HG03025 (cell line): ENCODE measurements around the gene GZMM.

Experiments
- ATAC-seq: cut with Tn5 transposase; IDR thresholded peaks from one replicate; pipeline ENCODE4 v1.9.1; 2021; ENCODE audit warnings: mild to moderate bottlenecking, moderate library complexity; ENCODE audit not compliant: unreplicated experiment, low FRiP score

Gene GZMM

GRCh38 chr19:558770-559439 is 15.1 kb downstream of the GZMM start:
- no peak for ATAC-seq

DNA sequence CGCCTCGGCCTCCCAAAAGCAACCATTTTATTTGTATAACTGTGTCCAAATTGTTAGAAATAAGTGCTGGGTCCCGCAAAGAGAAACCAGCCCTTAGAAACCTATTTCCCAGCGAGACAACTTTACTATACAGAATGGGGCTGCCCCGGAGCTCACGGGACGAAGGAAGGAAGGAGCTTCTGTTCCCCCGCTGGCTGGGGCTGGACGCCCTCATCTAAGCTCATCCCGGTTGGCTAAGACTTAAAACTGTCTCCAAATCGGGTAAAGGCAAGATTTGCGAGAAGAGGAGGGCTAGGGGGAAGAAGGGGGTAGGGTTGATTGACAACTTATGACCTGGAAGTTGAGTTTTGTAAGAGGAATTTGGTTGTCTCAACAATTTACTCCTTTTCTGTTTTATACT is 16.3 kb downstream of the GZMM start:
- ATAC-seq = no peak

GRCh38 chr19:566403-566802 is 22.6 kb downstream of the GZMM start:
- ATAC-seq = no peak

GRCh38 chr19:566844-567243 is 23.0 kb downstream of the GZMM start:
- ATAC-seq = no peak

GRCh38 chr19:567296-567900 is 23.5 kb downstream of the GZMM start:
- no peak for ATAC-seq

DNA sequence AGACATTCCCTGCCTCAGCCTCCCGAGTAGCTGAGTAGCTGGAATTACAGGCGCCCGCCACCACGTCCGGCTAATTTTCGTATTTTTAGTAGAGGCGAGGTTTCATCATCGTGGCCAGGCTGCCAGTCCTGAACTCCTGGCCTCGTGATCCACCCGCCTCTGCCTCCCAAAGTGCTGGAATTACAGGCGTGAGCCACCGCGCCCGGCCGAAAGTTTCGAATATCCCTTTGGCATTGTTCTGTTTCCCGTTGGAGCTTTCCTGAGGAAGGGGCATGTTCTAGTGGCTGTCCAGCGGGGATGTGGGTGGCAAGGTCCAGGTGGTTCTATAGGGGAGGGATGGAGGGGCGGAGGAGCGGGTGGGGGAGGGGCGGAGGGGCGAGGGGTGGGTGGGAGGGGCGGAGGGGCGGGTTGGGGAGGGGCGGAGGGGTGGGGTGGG is 26.4 kb downstream of the GZMM start:
- no peak for ATAC-seq

GRCh38 chr19:570937-571565 is 27.2 kb downstream of the GZMM start:
- ATAC-seq = no peak

DNA sequence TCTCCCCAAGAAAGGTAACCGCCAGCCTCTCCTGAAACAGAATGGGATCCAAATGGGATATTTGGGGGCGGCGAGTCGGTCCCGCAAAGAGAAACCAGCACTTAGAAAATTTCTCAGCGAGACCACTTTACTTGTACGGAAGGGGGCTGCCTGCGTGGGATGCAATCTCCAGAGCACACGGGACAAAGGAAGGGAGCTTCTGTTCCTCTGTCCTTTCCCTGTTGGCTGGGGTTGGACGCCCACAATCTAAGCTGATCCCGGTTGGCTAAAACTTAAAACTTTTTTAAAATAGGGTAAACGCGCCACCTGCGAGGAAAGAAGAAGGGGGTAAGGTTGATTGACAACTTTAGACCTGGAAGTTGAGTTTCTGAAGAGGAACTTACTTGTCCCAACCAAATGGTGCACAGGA is 27.7 kb downstream of the GZMM start:
- no peak for ATAC-seq

DNA sequence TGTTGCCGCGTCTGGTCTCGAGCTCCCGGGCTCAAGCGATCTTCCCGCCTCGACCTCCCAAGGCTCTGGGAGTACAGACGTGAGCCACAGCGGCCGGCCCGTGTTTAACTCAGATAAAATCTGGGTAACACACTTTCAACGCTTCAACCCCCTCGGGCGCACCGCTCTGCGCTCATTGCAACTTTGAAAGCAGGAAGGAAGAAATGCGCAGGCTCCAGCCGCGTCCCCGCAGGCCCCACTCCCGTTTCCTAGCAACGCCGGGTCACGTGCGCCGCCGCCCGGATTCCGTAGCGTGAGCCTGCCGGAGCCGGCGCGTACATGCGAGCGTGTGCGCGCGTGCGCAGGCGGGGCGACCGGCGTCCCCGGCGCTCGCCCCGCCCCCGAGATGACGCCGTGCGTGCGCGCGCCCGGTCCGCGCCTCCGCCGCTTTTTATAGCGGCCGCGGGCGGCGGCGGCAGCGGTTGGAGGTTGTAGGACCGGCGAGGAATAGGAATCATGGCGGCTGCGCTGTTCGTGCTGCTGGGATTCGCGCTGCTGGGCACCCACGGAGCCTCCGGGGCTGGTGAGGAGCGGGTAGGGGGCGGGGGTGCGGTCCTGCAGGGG is 28.4 kb downstream of the GZMM start, which contains the start of gene BSG:
TSS of gene BSG (plus strand) at position 457 of the 603 bp plus-strand sequence. CDS start at position 496, 39 bp downstream.
- ATAC-seq = peak; percentile 76

GRCh38 chr19:572743-573518 is 29.1 kb downstream of the GZMM start:
- peak; percentile 9 for ATAC-seq

GRCh38 chr19:573519-573825 is 29.6 kb downstream of the GZMM start:
- ATAC-seq = no peak

DNA sequence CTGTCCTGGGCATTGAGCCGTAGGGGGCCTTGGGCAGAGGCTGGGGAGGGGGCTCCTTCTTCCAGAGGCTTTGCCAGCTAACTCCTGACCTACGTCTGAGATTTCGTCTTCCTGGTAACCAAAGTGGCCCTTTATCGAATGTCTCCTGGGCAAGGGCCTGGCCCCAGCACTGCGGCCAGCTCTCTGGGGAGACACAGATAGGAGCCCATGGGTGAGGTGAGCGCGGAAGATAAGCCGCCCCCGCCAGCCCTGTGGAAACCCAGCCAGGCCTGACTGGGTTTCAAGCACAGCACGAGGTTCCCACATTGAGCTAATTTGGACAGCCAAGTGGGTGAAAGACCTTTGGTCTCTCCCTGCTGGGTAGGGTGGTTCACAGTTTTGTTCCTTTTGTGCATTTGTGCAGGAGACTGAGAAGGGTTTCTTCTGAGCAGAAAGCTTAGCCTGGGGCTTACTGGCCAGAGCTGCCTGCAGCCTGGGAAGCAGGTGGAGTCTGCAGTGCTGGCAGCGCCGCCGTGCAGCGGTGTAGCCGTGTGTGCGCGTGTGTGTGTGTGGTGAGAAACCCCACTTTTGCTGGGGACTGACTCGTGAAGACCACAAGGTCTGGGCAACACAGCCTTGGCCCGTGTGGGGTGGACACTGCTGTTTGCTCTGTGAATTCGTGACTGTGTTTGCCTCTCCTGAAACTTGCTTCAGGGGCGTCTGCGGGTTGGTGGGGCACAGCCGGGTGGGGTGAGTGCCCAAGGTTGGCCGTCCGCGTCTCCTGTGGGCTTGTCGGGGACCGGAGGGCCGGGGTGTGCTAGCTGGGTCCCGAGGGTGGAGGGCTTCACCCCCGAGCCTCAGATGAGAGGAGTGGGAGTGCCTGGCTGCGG is 31.0 kb downstream of the GZMM start:
- ATAC-seq = no peak

DNA sequence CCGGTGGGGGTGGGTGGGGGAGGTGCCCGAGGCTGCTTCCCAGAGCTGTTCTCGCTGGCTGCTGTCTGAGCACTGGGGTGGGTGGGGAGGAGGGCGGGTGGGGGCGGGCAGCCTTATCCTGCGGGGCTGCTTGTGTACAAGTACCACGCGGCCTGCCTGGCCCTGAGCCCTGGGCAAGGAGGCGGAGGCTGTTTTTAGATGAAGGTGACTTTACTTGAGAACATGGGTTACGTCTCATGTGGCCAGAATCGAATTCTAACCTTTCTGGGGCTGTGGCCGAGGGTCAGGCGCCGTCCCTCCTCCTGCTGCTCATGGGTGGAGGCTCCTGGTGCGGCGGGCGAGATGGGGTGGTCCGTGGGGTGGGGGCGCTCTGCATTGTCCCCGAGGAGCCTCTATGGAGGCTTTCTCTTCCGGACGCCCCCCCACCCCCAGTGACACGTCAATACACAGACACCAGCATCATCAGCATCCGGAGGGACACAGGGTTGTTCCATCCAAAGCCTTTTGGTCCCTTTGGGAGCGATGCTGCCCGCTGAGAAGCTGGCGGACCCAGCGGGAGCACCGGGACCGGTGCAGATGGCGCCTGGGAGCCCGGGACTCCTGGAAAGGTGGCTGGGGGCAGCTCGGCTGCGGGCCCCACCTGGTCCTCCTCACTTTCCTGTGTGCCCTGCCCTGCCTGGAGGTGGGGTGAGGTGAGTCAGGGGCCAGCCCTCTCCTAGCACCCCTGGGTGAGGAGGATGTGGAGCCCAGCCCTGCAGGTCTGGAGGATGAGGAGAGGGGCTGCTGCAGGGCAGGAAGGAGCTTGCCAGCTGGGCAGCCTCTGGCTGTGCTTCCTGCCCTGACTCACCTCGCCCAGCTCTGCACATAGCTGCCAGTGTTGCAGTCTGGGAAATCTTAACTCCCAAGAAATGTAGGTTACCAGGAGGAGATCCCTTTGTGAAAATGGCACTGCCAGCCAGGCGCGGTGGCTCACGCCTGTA is 32.0 kb downstream of the GZMM start:
- ATAC-seq = no peak

DNA sequence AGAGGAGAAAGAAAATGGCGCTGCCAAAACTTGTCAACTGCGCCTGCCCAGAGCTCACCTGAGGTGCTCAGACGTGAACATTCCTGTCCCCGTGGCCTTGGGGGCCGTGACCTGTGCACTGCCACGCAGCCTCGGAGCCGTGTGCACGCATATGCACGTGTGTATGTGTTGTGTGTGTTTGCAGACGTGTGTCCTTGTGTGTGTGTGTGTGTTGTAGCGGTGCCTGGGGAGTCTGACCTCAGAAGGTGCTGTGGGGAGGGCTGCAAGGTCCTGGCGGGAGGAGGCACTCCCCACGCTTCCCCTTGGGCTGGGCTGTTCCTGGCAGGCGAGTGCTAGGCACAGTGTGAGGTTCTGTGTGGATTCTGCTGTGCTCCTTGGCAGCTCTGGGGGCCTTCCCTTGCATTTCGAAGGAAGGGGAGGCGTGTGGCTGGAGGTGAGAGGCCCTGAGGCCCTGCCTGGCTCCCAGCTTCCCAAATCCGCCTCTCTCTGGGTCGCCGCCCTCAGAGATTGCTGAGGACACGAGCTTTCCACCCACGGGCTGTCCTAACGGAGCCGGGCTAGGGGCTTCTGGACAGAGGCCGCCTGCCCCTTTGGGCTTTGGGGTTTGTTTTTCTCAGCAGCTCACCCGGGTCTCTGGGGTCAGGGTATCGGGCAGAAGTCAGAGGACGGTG is 33.0 kb downstream of the GZMM start:
- ATAC-seq = no peak

DNA sequence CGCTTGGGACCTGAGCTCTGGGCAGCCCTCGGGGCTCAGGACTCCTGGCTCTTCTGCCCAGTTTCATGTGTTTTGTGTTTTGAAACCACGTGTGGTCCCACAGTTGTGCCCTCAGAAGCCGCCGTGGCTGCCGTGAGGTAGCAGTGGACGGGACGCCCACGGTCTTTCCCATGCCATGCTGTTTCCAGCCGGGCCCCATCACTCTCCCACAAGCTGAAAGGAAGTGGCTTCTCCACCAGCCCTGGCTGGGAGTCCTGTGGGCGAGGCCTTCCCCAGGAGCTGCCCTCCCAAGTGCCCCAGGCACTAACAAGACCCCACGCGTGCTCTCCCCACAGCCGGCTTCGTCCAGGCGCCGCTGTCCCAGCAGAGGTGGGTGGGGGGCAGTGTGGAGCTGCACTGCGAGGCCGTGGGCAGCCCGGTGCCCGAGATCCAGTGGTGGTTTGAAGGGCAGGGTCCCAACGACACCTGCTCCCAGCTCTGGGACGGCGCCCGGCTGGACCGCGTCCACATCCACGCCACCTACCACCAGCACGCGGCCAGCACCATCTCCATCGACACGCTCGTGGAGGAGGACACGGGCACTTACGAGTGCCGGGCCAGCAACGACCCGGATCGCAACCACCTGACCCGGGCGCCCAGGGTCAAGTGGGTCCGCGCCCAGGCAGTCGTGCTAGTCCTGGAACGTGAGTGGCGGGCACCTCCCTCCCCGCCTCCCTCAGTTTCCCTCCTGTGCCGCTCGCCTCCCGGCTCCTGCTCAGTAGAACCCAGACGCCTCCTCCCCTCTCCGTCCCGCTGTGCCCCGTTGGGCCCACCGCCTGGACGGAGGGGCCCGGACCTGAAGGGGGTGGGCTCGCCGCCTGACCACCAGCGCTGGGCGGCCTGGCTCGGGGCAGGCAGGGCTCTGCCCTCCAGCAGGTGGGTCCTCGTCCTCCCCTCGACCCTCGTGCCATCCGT is 33.9 kb downstream of the GZMM start:
- no peak for ATAC-seq

DNA sequence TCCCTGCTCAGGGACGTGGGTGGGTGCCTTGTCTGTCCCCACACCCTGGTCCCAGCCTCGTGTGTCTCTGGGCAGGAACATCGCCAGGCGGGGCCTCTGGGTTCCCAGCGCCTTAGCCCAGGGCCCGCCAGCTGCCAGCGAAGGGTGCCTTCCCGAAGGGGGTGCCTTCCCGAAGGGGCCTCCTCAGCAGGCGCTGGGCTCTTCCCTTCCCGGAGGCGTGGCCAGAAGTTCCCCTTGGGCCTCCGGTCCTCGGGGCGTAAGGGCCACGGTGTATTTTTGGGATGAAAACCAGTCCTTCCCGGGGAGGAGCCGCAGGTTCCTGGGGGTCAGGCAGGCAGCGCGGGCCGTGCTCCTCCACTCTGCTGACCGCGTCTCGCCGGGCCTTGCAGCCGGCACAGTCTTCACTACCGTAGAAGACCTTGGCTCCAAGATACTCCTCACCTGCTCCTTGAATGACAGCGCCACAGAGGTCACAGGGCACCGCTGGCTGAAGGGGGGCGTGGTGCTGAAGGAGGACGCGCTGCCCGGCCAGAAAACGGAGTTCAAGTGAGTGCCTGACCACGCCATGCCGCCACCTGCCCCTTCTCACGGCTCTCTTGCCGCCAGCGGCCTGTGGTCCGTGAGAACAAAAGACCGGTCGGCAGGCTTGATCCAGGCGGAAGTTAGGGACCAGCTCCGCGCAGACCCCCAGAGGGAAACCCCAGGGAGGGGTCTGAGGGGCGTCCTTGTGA is 35.4 kb downstream of the GZMM start:
- no peak for ATAC-seq

- no peak for ATAC-seq
Observed at GRCh38 chr19:579842-580155, 35.9 kb downstream of the GZMM start.
